Measurements from ENCODE around the gene PHF2. TPM values are rescaled to one million over a fixed set of nuclear protein-coding genes. Genes with fewer than 3 reads are reported as not detected.

Gene PHF2
- total and polyA plus RNA-seq, 2 donors (not counting 1 experiment from before 2014, with no cell fraction given): 11.0 to 28.8 TPM

GRCh38 chr9:93721417-93721965 lies 145.1 kb downstream of the PHF2 start:
- Histone ChIP-seq H3K4me3 (ENCODE audit: control extremely low read depth in 1 of 5, extremely low read depth in 1 of 5, insufficient read depth in 1 of 5, low read depth in 2 of 5, low read length in 4 of 5) (no peak overlapping the region), H4K20me1 (ENCODE audit: control insufficient read depth, insufficient read depth, low read length, poor library complexity, severe bottlenecking) (no peaks in the 10 kb centered on the region), H2AFZ (ENCODE audit: insufficient read depth, low read depth, low read length, poor library complexity, severe bottlenecking) (no peak overlapping the region), H3K9me3 (ENCODE audit: control extremely low read depth in 1 of 3, control insufficient read depth in 2 of 3, insufficient read depth in 1 of 3, low read length in 2 of 3) (peaks cover 0 to 58% (median 3%) of the 10 kb centered on the region in 3 donors), H3K4me1 (ENCODE audit: control insufficient read depth in 2 of 2, insufficient read depth in 2 of 2, low read length in 2 of 2) (no peaks in the 10 kb centered on the region), H3K27me3 (replicated peaks in 1 of 4; ENCODE audit: control extremely low read depth in 1 of 4, control insufficient read depth in 3 of 4, insufficient read depth in 4 of 4, low read length in 3 of 4) (peaks cover 0 to 2% (median 0%) of the 10 kb centered on the region in 4 experiments), H3K27ac (ENCODE audit: low read length in 2 of 2) (no peak overlapping the region), H3K9ac (ENCODE audit: low read length) (no peak overlapping the region), H3K79me2 (ENCODE audit: control insufficient read depth, insufficient read depth, low read length) (no peaks in the 10 kb centered on the region), H3K36me3 (replicated peaks in 1 of 2; ENCODE audit: control extremely low read depth in 1 of 2, control insufficient read depth in 1 of 2, extremely low read depth in 1 of 2, insufficient read depth in 2 of 2, low read length in 1 of 2) (no peaks in the 10 kb centered on the region), H3K4me2 (replicated peaks; ENCODE audit: low read depth, low read length, poor library complexity, severe bottlenecking) (no peak overlapping the region)
- CTCF ChIA-PET: no interaction called here
- TF ChIP-seq CTCF (IDR thresholded peaks at IDR 0.05) (no peak), EZH2 (IDR thresholded peaks at IDR 0.05; ENCODE audit: borderline replicate concordance, insufficient read depth, low read depth, low read length, poor library complexity, severe bottlenecking) (no peak)
- POLR2A ChIA-PET: no interaction called here
- ATAC-seq (ENCODE audit: low read depth) (no peak), DNase-seq (no peak)
- Mint-ChIP-seq H3K9me3 (ENCODE audit: insufficient read depth) (peaks cover 4% of the 10 kb centered on the region), H3K4me3 (no peak overlapping the region), H3K27me3 (peaks cover 17% of the 10 kb centered on the region), H3K4me1 (no peaks in the 10 kb centered on the region), H3K27ac (no peak overlapping the region)
- 94% methylated on average over 13 of the region's 13 CpGs for WGBS (ENCODE audit: insufficient coverage)
- intact Hi-C loops (cut with micrococcal nuclease): no loop called here

DNA sequence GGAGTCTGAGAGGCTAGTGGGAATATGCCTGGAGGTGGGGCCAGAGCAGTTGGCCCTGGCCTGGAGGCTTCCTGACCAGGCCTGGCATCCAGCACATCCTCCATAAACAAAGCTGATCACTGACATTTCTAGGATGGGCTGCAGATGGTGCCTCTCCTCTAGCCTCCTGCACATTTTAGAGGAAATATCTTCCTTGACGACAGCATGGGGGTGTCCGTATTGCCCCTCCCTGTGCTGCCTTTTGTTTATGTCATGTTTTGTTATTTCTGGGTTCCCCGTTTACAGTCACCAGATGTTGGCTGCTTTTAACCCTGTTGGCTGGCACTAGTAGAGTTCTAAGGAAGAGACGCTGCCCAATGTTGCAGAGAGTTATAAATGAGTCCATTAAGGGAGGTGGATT lies 148.5 kb downstream of the PHF2 start:
- ChIA-PET CTCF (no interaction called here), POLR2A (no interaction called here)
- Mint-ChIP-seq H3K9me3 (ENCODE audit: insufficient read depth) (peaks cover 2% of the 10 kb centered on the region), H3K4me3 (no peak overlapping the region), H3K27me3 (peaks cover 28% of the 10 kb centered on the region), H3K27ac (no peak overlapping the region), H3K4me1 (no peaks in the 10 kb centered on the region)
- no peak overlapping the region for H3K27ac ChIP-seq (ENCODE audit: low read length in 2 of 2)
- peaks cover 0 to 10% (median 0%) of the 10 kb centered on the region in 4 experiments for H3K27me3 ChIP-seq (replicated peaks in 1 of 4; ENCODE audit: control extremely low read depth in 1 of 4, control insufficient read depth in 3 of 4, insufficient read depth in 4 of 4, low read length in 3 of 4)
- H2AFZ ChIP-seq (ENCODE audit: insufficient read depth, low read depth, low read length, poor library complexity, severe bottlenecking): no peak overlapping the region
- no peaks in the 10 kb centered on the region for H3K36me3 ChIP-seq (replicated peaks in 1 of 2; ENCODE audit: control extremely low read depth in 1 of 2, control insufficient read depth in 1 of 2, extremely low read depth in 1 of 2, insufficient read depth in 2 of 2, low read length in 1 of 2)
- H3K4me2 ChIP-seq (replicated peaks; ENCODE audit: low read depth, low read length, poor library complexity, severe bottlenecking): no peak overlapping the region
- peaks cover 0 to 48% (median 3%) of the 10 kb centered on the region in 3 donors for H3K9me3 ChIP-seq (ENCODE audit: control extremely low read depth in 1 of 3, control insufficient read depth in 2 of 3, insufficient read depth in 1 of 3, low read length in 2 of 3)
- no peaks in the 10 kb centered on the region for H4K20me1 ChIP-seq (ENCODE audit: control insufficient read depth, insufficient read depth, low read length, poor library complexity, severe bottlenecking)
- no peak for TF ChIP-seq CTCF (IDR thresholded peaks at IDR 0.05)
- TF ChIP-seq EZH2 (IDR thresholded peaks at IDR 0.05; ENCODE audit: borderline replicate concordance, insufficient read depth, low read depth, low read length, poor library complexity, severe bottlenecking): no peak
- DNase-seq (no peak), ATAC-seq (ENCODE audit: low read depth) (no peak)
- intact Hi-C loops (cut with micrococcal nuclease): no loop called here
- H3K4me1 ChIP-seq (ENCODE audit: control insufficient read depth in 2 of 2, insufficient read depth in 2 of 2, low read length in 2 of 2): no peaks in the 10 kb centered on the region
- H3K9ac ChIP-seq (ENCODE audit: low read length): no peak overlapping the region
- WGBS (ENCODE audit: insufficient coverage): 78% methylated on average over 3 of the region's 4 CpGs
- no peak overlapping the region for H3K4me3 ChIP-seq (ENCODE audit: control extremely low read depth in 1 of 5, extremely low read depth in 1 of 5, insufficient read depth in 1 of 5, low read depth in 2 of 5, low read length in 4 of 5)
- no peaks in the 10 kb centered on the region for H3K79me2 ChIP-seq (ENCODE audit: control insufficient read depth, insufficient read depth, low read length)
